ENCODE results near the gene KCTD17.

- TF ChIP-seq CTCF (IDR thresholded peaks at IDR 0.05; ENCODE audit: insufficient read depth, low read depth, low read length) = no peak
- TF ChIP-seq EZH2 (IDR thresholded peaks at IDR 0.05; ENCODE audit: insufficient read depth, low read length) = no peak
Measured at GRCh38 chr22:37094239-37094638, 42.7 kb downstream of the KCTD17 start.

Data from astrocyte (in vitro differentiated cells and primary cell).